ENCODE data around the gene FCN1.

The FCN1 gene

DNA sequence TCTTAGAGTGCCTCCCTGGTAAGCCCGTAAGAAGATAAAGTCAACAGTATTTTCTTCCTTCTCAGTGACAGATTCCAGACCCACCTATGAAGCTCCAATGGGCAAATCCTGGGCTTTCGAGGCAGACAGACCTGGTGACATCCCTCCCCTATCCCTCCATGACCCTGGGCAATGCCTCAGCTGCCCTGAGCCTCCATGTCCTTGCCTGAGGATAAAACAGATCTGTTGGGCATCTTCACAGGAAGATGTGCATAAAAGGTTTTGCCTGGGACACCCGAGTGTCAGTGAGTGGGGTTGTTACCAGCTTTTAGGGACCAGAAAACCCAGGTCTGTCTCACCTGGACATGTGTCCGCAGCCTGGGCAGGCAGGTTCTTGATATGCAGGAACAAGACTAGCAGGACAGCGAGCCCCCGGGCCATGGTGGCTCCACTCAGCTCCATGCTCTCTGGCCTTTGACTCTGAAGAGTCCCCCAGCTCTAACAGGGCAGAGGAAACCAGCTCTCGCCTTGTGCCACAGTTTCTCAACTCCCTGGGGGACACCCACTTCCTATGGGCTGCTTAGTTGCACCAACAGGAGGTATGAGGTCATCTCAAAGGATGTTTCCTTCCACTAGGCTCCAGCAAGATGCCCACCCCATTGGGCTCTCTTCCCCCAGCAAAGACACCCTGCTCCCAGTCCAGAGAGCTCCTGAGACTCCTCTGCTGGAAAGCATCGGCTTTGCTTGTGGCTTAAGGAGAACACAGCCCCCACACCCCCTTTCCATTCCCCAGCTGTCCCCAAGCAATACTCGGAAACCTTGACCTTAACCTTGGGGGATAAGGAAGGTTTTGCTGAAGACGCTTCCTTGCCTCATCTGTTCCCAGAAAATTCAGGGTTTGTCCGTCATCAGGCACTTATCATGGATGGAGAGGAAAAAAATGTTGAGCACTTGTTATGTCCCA is at the start of gene FCN1:
Gene FCN1 (minus strand): TSS at position 482 of the 943 bp plus-strand sequence. CDS start 41 bp downstream, at position 441.
- no peak for TF ChIP-seq CTCF (IDR thresholded peaks at IDR 0.05; ENCODE audit: low read depth, low read length)
- no peak within 1 kb of the TSS for H3K4me3 ChIP-seq (ENCODE audit: low read depth, low read length)

DNA sequence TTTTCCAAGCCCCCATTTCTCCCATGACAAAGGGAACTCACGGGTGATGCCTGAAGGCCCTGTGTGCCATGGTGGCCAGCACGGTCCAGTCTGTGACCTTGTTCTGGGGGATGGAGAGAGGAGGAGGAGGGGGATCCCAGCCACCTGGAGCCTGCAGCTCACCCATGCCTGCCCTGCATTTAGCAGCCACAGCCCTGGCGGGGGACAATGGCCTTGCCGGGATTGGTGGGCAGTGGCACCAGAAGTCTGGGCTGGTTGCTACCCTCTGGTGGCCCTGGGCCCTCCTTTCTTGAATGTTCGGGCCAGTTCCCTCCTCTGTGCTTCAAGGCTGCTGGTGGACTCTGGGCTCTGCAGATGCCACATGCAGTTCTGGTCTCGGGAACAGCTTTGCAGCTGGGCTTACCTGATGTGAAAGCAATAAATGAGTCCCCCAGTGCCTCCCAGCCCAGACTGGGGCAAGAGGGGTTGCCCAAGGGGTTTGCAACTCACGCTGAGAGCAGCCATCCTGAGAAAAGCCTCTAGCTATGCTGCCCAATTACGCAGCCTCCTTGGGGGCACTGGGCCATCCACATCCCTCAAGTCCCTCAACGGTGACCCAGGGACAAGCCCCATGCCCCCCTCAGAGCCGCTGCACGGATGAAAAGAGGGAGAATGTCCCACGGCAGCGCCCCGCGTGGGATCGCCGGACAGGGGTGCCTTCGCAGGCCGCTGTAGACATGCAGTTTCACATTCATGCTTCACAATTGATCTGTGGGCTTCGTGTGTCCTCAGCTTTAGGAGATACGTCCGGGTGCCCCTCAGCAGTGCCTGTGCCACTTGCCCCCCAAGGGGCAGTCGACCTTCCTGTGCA is 49.2 kb upstream of the FCN1 start:
- H3K4me3 ChIP-seq (ENCODE audit: low read depth, low read length): no peak overlapping the region
- no peak for TF ChIP-seq CTCF (IDR thresholded peaks at IDR 0.05; ENCODE audit: low read depth, low read length)

GRCh38 chr9:134966270-134966669 is 48.6 kb upstream of the FCN1 start:
- H3K4me3 ChIP-seq (ENCODE audit: low read depth, low read length): no peak overlapping the region
- TF ChIP-seq CTCF (IDR thresholded peaks at IDR 0.05; ENCODE audit: low read depth, low read length): no peak

GRCh38 chr9:134965851-134966250 is 48.1 kb upstream of the FCN1 start:
- no peak for TF ChIP-seq CTCF (IDR thresholded peaks at IDR 0.05; ENCODE audit: low read depth, low read length)
- H3K4me3 ChIP-seq (ENCODE audit: low read depth, low read length): no peak overlapping the region

DNA sequence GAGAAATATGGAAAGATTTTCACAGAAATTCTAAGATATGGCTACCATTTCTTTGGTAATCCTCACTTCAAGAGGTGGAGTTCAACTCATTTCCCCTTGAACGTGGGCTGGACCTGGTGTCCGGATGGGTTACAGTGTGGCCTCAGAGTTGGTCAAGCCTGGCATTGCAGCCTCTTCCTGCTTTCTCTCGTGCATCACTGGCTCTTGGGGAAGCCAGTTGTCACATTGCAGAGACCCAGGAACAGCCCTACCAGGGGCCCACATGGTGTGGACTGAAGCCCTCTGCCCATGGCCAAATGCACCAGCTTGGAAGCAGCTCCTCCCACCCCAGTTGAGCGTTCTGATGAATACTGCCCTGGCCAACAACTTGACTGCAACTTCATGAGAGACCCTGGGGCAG is 47.7 kb upstream of the FCN1 start:
- no peak overlapping the region for H3K4me3 ChIP-seq (ENCODE audit: low read depth, low read length)
- no peak for TF ChIP-seq CTCF (IDR thresholded peaks at IDR 0.05; ENCODE audit: low read depth, low read length)

DNA sequence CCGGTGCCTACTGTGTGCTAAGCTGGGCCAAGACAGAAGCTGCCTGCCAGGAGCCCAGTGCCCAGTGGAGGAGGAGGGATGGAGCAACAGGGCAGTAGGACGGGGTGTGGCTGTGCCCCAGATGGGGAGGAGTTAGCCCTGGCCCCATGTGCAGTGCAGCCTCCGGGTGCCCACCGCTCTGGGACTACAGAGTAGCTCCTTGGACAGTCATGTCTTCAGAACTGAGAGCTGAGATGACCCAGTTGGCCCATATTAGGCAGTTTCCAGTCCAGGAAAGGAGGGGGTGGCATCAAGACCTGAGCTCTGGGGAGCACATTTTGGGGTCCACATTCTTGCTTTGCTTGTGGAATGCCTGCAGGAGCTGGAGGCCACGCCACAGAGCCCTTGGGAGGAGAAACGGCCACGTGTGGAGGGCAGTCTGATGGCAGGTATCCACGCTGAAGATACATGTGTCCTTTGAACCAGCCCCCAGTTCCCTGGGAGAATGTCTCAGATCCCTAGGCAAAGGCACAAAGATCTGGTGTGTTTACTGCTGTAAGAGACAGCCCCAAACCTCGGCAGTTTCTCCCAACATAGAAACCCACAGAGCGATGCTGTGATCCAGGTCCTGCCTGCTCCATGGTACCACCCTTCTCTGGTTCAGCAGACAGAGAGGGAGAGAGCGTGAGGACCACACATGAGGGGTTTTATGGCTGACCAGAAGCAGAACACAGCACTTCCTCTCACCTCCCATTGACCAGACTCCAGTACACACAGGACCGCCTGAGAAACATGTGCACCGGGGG is 46.8 kb upstream of the FCN1 start:
- H3K4me3 ChIP-seq (ENCODE audit: low read depth, low read length): no peak overlapping the region
- no peak for TF ChIP-seq CTCF (IDR thresholded peaks at IDR 0.05; ENCODE audit: low read depth, low read length)
